Transverse colon (tissue), 4 donors: ENCODE data around the gene KRTAP6-3.

Source experiments
- CTCF ChIP-seq, 5 experiments: fragments of 200-600 bp in 3 of 5; fragments of 450-650 bp in 2 of 5; sonication (generic) in 3 of 5; IDR thresholded peaks; 1 replicate in 2 of 5; 2 replicates in 3 of 5; pipeline ENCODE4 v1.5.1; 2016 to 2017; ENCODE audit warnings: antibody characterized with exemption in 5 of 5, inconsistent platforms in 3 of 5, mild to moderate bottlenecking in 2 of 5, moderate library complexity in 1 of 5
- EP300 ChIP-seq: sonication (generic); formaldehyde crosslinking; IDR thresholded peaks from one replicate; pipeline ENCODE4 v1.6.1; 2017; ENCODE audit warnings: antibody characterized with exemption, low read depth
- POLR2A ChIP-seq: fragments of 450-650 bp; IDR thresholded peaks from one replicate; pipeline ENCODE4 v1.6.1; 2016; ENCODE audit warnings: antibody characterized with exemption, mild to moderate bottlenecking, moderate library complexity
- POLR2AphosphoS5 ChIP-seq, 3 donors: sonication (generic); formaldehyde crosslinking; IDR thresholded peaks; one replicate each; pipeline ENCODE4 v1.6.1; 2016; ENCODE audit warnings: antibody characterized with exemption in 3 of 3

- TF ChIP-seq CTCF (IDR thresholded peaks at IDR 0.05) (no peak), POLR2A (no peak), POLR2AphosphoS5 (IDR thresholded peaks at IDR 0.05) (no peak), EP300 (no peak)
Measured at GRCh38 chr21:30612132-30612531, 19.9 kb downstream of the KRTAP6-3 start.
